IgD-negative memory B cell (primary cell): ENCODE measurements around the gene UBE2V1. TPM values are rescaled to one million over a fixed set of nuclear protein-coding genes. Genes with fewer than 3 reads are reported as not detected.
"Not testable (repeated sequence)": the region's sequence is repeated elsewhere in the genome, so short reads cannot be mapped to it uniquely, and the experiment has no call there.

Experiments
- H3K27ac Mint-ChIP-seq, 3 donors: one replicate each; pipeline ENCODE4 v1.8.0; 2020 to 2022; ENCODE audit warnings: mild to moderate bottlenecking in 3 of 3, mixed read lengths in 3 of 3, moderate library complexity in 1 of 3
- H3K27me3 Mint-ChIP-seq: one replicate; pipeline ENCODE4 v1.8.0; 2021; ENCODE audit warnings: mixed read lengths
- H3K36me3 Mint-ChIP-seq: one replicate; pipeline ENCODE4 v1.8.0; 2020; ENCODE audit warnings: mild to moderate bottlenecking, mixed read lengths
- H3K4me1 Mint-ChIP-seq, 3 donors: one replicate each; pipeline ENCODE4 v1.8.0; 2020 to 2022; ENCODE audit warnings: mixed read lengths in 3 of 3, mild to moderate bottlenecking in 1 of 3
- H3K4me3 Mint-ChIP-seq, 4 donors: one replicate each; pipeline ENCODE4 v1.8.0; 2020 to 2022; ENCODE audit warnings: mild to moderate bottlenecking in 4 of 4, mixed read lengths in 4 of 4, moderate library complexity in 3 of 4
- H3K9me3 Mint-ChIP-seq, 3 donors: one replicate each; pipeline ENCODE4 v1.8.0; 2020 to 2021; ENCODE audit warnings: mixed read lengths in 3 of 3, mild to moderate bottlenecking in 1 of 3
- polyA plus RNA-seq: library from polyadenylated mRNA; unstranded; fragments of 300-500 nt; fragmentation: Illumina TruSeq; gene quantifications from one replicate; pipeline ENCODE4 v1.2.3, GENCODE V29; 2021

UBE2V1 gene
- 125 TPM for polyA plus RNA-seq

GRCh38 chr20:50112512-50113419 lies at the start of gene UBE2V1:
TSS of gene UBE2V1 (minus strand) at chr20:50113150. CDS start at chr20:50113128, 22 bp downstream.
- peaks cover 53 to 72% (median 56%) of the 10 kb centered on the region in 3 donors for H3K4me1 Mint-ChIP-seq
- H3K27me3 Mint-ChIP-seq, result no peaks in the 10 kb centered on the region
- H3K36me3 Mint-ChIP-seq, result no peaks in the 10 kb centered on the region
- H3K27ac Mint-ChIP-seq, result peak within 1 kb of the TSS; percentile 89 to 98 (median 95)
- no peaks in the 10 kb centered on the region for H3K9me3 Mint-ChIP-seq
- peak within 1 kb of the TSS; percentile 95 to 100 (median 98) for H3K4me3 Mint-ChIP-seq

GRCh38 chr20:50161494-50161893 lies 48.5 kb upstream of the UBE2V1 start:
- not testable (repeated sequence) for H3K27ac Mint-ChIP-seq, H3K4me3 Mint-ChIP-seq, H3K4me1 Mint-ChIP-seq, H3K36me3 Mint-ChIP-seq, H3K27me3 Mint-ChIP-seq, H3K9me3 Mint-ChIP-seq

GRCh38 chr20:50153500-50154377 lies 40.8 kb upstream of the UBE2V1 start, which contains the start of gene PEDS1:
TSS of gene PEDS1 (minus strand) at chr20:50153723. CDS start at chr20:50153637, 86 bp downstream.
- Mint-ChIP-seq H3K27ac (peak within 1 kb of the TSS; percentile 3 to 78 (median 63)), H3K27me3 (no peaks in the 10 kb centered on the region), H3K9me3 (no peaks in the 10 kb centered on the region), H3K36me3 (no peaks in the 10 kb centered on the region), H3K4me1 (peaks cover 15 to 26% (median 21%) of the 10 kb centered on the region in 3 donors), H3K4me3 (peak within 1 kb of the TSS; percentile 84 to 92 (median 88))

- Mint-ChIP-seq H3K4me1 (peaks cover 15 to 28% (median 21%) of the 10 kb centered on the region in 3 donors), H3K27ac (peak overlapping the region; percentile 3 to 43 (median 33)), H3K9me3 (no peaks in the 10 kb centered on the region), H3K27me3 (no peaks in the 10 kb centered on the region), H3K36me3 (no peaks in the 10 kb centered on the region), H3K4me3 (peak overlapping the region; percentile 60 to 92 (median 88))
These were observed 40.2 kb upstream of the UBE2V1 start for GRCh38 chr20:50153153-50153499.

GRCh38 chr20:50152394-50153152 lies 39.6 kb upstream of the UBE2V1 start:
- Mint-ChIP-seq H3K4me3 (peak overlapping the region; percentile 60 to 92 (median 88)), H3K9me3 (no peaks in the 10 kb centered on the region), H3K27me3 (no peaks in the 10 kb centered on the region), H3K27ac (peak overlapping the region; percentile 3 to 43 (median 33)), H3K4me1 (peaks cover 17 to 30% (median 25%) of the 10 kb centered on the region in 3 donors), H3K36me3 (no peaks in the 10 kb centered on the region)

GRCh38 chr20:50151034-50151743 lies 38.2 kb upstream of the UBE2V1 start:
- no peaks in the 10 kb centered on the region for H3K36me3 Mint-ChIP-seq
- H3K4me3 Mint-ChIP-seq, result peak overlapping the region in 2 of 4 donors; percentile 49 to 60
- H3K27me3 Mint-ChIP-seq, result no peaks in the 10 kb centered on the region
- no peaks in the 10 kb centered on the region for H3K9me3 Mint-ChIP-seq
- H3K27ac Mint-ChIP-seq, result peak overlapping the region in 1 of 3 donors; percentile 39
- peaks cover 28 to 44% (median 39%) of the 10 kb centered on the region in 3 donors for H3K4me1 Mint-ChIP-seq

- no peaks in the 10 kb centered on the region for H3K36me3 Mint-ChIP-seq
- H3K4me3 Mint-ChIP-seq, result peak overlapping the region in 1 of 4 donors; percentile 60
- peak overlapping the region in 2 of 3 donors; percentile 78 to 90 for H3K27ac Mint-ChIP-seq
- H3K4me1 Mint-ChIP-seq, result peaks cover 28 to 48% (median 41%) of the 10 kb centered on the region in 3 donors
- no peaks in the 10 kb centered on the region for H3K9me3 Mint-ChIP-seq
- no peaks in the 10 kb centered on the region for H3K27me3 Mint-ChIP-seq
These were observed 36.7 kb upstream of the UBE2V1 start for GRCh38 chr20:50149481-50150254.

- Mint-ChIP-seq H3K4me3 (peak overlapping the region; percentile 63 to 92 (median 82)), H3K27me3 (no peaks in the 10 kb centered on the region), H3K27ac (peak overlapping the region; percentile 90 to 99 (median 97)), H3K4me1 (peaks cover 17 to 39% (median 26%) of the 10 kb centered on the region in 3 donors), H3K36me3 (no peaks in the 10 kb centered on the region), H3K9me3 (no peaks in the 10 kb centered on the region)
These were observed 34.0 kb upstream of the UBE2V1 start for GRCh38 chr20:50146732-50147662.

- Mint-ChIP-seq H3K9me3 (no peaks in the 10 kb centered on the region), H3K4me1 (peaks cover 14 to 34% (median 23%) of the 10 kb centered on the region in 3 donors), H3K27ac (peak overlapping the region; percentile 90 to 99 (median 97)), H3K27me3 (no peaks in the 10 kb centered on the region), H3K36me3 (no peaks in the 10 kb centered on the region), H3K4me3 (peak overlapping the region; percentile 63 to 92 (median 82))
These were observed 33.3 kb upstream of the UBE2V1 start for GRCh38 chr20:50146214-50146613.

- no peaks in the 10 kb centered on the region for H3K27me3 Mint-ChIP-seq
- H3K4me1 Mint-ChIP-seq, result peaks cover 14 to 31% (median 23%) of the 10 kb centered on the region in 3 donors
- no peaks in the 10 kb centered on the region for H3K9me3 Mint-ChIP-seq
- no peaks in the 10 kb centered on the region for H3K36me3 Mint-ChIP-seq
- H3K27ac Mint-ChIP-seq, result peak overlapping the region; percentile 90 to 99 (median 97)
- no peak overlapping the region for H3K4me3 Mint-ChIP-seq
These were observed 32.6 kb upstream of the UBE2V1 start for GRCh38 chr20:50145566-50145965.

GRCh38 chr20:50144362-50144761 lies 31.4 kb upstream of the UBE2V1 start:
- Mint-ChIP-seq H3K4me1 (peaks cover 14 to 28% (median 19%) of the 10 kb centered on the region in 3 donors), H3K4me3 (no peak overlapping the region), H3K9me3 (no peaks in the 10 kb centered on the region), H3K36me3 (no peaks in the 10 kb centered on the region), H3K27ac (no peak overlapping the region), H3K27me3 (no peaks in the 10 kb centered on the region)

- peaks cover 14 to 24% (median 18%) of the 10 kb centered on the region in 3 donors for H3K4me1 Mint-ChIP-seq
- H3K4me3 Mint-ChIP-seq, result peak overlapping the region in 1 of 4 donors; percentile 43
- H3K36me3 Mint-ChIP-seq, result peaks cover under 1% of the 10 kb centered on the region
- peak overlapping the region in 1 of 3 donors; percentile 23 for H3K27ac Mint-ChIP-seq
- H3K9me3 Mint-ChIP-seq, result no peaks in the 10 kb centered on the region
- no peaks in the 10 kb centered on the region for H3K27me3 Mint-ChIP-seq
These were observed 29.9 kb upstream of the UBE2V1 start for GRCh38 chr20:50142812-50143211.
